Measurements from ENCODE around the gene RASD2. TPM values are rescaled to one million over a fixed set of nuclear protein-coding genes. Genes with fewer than 3 reads are reported as not detected.

Gene RASD2
- total RNA-seq, 1 experiment from 2014 or later, result 0.23 TPM

DNA sequence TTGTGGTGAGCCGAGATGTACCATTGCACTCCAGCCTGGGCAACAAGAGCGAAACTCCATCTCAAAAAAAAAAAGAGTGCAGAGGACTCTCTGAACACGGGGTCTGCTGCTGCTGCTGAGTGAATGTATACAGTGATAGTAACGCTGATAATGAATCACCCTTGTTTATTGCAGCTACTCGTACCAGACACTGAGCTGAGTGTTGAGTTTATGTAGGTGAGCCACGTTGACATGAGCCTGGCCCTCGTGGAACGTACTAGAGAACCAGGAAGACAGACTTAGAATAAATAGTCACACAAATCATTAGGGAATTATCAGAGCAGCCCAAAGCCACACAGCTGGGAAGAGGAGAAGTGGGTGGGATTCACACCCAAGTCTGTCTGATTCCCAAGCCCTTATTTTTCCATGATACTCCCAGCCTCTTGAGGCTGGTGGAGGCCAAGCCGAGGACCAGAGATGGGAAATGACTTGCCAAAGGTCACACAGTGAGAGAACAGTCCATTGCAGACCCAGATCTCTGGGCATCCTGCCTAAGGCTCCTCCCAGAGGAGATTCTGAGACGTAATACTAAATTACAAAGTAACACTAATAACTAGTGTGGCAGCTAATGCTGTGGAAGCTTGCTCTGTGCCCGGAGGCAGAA lies 41.7 kb downstream of the RASD2 start:
- DNase-seq (ENCODE audit: low read depth), result no peak

DNA sequence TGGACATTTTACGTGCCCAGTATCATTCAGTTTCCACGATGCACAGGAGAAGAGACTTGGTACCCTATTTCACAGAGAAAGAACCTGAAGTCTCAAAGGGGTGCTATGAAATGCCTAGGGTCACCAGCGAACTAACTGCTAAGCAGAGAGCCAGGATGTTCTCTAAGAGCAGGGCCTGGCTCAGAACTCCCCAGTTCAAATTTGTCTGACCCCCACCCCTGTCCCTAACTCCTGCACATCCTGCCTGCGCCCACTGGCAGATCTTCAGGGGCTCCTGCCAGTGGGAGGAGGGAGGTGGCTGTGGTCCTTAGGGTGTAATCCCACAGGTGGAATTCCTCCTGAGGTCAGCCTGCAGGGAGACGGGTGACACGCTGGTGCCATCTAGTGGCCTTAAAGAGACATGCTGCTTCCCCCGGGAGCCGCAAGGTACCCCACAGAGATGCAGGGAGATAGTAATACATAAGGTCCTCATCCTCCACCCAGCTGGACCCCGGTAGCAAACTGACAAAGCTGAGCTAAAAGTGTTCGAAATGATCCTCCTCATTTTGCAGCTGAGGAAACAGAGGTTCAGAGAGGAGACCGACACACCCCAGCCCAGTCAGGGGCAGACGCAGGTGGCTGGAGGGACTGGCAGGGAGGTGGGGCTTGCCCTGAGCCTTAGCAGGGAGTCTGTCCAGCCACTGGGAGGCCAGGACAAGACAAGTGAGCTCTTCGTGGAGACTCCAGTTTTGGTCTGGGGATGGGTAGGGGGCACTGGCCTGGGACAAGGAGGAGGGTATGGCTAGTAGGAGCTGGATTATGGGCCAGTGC lies 42.4 kb downstream of the RASD2 start:
- peak; percentile 43 for DNase-seq (ENCODE audit: low read depth)

DNA sequence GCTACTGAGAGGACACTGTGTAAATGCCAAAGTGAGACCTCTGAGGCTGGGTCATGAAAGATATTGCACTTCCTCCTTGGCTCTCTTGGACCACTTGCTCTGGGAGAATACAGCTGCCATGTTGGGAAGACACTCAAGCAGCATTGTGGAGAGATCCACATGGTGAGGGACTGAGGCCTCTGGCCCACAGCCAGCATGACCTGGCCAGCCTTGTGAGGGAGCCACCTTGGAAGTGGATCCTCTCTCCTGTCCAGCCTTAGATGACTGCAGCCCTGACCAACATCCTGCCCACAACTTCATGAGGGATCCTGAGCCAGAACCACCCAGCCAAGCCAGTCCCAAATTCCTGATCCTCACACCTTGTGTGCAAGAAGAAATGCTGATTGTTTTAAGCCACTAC lies 46.1 kb downstream of the RASD2 start:
- no peak for DNase-seq (ENCODE audit: low read depth)

DNA sequence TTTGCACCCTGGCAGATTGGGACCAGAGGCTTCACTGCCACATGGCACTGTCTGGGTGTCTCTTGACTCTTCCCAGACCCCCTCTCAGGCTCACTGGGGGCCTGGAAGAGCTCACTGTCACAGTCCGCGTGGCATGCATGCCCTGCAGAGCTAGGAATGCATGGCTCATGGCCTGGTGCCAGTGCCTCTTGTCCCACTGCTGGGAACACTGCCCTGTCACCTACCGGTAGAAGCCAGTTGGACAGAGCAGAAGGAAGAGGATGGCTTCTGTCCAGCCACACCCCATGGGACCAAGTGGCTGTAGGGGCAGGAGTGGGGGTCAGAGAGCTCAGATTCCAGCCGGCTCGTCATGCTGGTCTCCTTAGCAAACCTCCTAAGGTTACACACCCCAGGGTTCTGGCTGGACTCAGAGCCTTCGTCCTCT lies 46.8 kb downstream of the RASD2 start:
- DNase-seq (ENCODE audit: low read depth), result no peak

DNA sequence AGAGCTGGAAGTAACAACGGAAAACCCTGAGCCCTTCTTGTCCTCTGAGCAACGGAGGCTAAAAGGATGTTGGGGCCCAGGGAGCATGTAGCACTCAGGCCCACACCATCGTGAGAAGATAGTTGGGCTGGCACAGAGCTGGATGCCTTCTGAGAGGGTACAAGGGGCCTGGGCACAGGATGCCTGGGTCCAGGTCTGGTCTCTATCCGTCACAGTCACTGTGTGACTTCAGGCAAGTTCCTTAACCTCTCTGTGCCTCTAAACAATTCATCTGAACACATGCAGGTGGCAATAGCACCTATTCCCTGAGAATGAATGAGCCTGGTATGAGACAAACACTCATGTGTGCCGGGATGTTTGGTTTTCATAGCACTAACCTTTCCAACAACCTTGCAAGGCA lies 47.3 kb downstream of the RASD2 start:
- DNase-seq (ENCODE audit: low read depth), result no peak

DNA sequence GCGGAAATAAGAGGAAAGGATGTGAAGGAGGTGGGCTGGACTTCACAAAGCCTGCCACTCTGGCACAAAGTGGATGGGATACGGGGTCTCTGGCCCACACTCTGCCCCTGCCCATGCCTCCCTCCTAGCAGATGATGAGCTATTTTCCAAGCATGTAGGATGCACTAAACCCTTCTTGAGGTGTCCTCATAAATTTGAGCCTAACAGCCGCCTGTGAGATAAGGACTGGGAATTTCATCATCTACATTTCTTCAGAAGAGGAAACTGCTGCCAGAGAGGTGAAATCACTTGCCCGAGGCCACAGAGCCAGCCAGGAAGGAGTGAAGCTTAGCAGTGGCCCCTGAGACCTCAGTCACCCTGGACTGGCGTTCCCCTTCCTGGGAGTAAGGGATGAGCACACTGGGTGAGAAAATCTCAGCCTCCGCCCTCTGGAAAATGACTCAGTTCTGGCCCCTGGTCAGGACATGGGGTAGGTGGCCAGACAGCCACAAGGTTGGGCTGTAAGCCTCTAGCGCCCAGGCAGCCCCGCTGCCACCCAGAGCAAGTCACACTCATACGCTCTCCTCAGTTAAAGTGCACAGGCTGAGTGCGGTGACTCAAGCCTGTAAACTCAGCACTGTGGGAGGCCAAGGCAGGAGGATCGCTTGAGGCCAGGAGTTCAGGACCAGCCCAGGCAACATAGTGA lies 48.6 kb downstream of the RASD2 start:
- DNase-seq (ENCODE audit: low read depth), result peak; percentile 65

DNA sequence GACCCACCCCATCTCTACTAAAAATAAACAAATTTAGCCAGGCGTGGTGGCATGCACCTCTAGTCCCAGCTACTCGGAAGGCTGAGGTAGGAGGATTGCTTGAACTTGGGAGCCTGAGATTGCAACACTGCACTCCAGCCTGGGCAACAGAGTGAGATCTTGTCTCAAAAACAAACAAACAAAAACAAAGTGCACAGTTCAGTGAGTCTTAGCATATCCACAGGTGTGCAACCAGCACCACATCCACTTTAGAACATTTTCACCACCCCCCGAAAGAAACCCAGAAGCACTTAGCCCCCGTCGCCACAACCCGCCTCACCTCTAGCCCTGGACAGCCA lies 49.1 kb downstream of the RASD2 start:
- no peak for DNase-seq (ENCODE audit: low read depth)

DNA sequence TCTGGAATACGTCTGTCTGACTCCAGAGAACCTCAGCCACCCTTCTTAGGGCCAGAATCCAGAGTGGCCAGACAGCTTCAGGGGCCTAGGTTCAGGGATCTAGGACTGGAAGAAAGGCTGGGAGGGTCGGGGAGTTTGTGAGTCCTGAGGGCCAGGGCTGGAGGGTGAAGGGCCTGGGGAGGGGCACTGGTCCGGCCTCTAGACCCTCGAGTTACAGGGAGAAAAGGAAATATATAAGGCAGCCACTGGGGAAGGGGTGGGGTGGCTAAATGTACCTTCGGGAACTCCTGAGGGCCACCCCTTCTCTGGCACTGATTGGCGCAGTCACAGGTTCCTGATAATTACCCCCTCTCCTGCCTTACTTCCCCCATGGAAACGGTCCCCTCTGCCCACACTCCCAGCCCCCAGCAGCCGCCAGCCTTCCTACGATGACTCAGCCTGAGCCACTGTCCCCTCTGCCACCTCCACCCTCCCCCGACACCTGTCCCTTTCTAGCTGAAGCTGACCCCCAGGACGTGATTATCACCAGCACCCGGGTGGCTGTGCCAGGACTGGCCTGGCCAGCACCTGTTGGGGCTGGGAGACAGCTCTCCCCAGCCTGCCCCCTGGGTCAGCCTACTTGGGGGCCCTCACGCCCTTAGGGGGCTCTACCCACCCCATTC lies 50.1 kb downstream of the RASD2 start:
- DNase-seq (ENCODE audit: low read depth), result no peak

DNA sequence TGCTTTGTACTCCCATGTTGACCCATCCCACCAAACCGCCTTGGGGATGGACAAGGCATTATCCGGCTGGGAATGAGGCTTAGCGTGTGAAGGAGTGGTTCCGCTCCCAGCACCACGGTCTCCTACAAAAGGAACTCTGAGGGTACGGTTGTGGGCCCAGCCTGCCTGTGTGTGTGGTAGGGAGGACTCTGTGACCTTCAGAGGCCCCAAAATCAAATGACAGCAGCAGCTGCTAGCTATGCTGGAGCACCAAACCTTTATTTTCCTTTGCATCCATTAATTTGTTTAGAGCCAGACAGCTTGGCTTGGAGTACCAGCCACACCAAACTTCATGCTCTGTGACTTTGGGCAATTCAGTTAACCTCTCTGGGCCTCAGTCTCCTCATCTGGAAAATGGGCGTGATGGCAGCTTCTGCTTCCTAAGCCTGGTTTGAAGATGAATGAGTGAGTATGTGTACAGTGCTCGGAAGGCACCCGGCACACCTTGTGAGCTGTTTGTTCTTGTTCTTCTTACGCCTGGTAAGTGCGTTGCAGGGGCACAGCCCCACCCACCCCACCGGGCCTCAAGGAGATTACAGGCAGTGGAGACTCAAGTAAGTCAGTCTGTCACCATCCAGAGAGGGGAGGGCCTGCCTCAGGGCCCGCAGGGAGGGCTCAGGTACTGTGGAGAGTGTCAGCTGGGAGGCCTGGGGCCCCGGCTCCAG lies 51.2 kb downstream of the RASD2 start:
- DNase-seq (ENCODE audit: low read depth), result peak; percentile 19

DNA sequence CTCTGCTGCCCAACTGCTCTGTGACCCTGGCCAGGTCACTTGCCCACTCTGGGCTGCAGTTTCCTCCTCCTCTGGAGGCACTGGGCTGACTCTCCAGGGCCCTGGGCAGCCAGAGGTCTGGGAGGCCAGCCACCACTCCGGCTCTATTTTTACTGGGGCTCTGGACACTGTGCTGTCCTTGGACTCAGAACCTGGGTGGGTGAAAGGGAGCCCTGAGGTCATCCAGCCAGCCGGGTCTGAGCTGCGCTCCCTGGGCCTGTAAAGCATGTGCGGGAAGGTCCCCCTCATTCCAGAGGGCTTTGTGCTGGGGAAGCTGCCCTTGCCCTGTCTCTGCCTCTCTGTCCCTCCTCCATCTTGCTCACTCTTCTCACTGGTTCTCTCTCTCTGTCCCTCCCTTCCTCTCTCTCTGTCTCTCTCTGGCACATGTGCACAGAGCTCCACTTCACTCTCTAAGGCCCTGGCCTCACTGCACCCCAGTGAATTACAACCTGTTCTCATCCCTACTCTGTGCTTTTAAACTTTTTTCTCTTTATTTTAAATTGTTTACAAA lies 51.9 kb downstream of the RASD2 start:
- no peak for DNase-seq (ENCODE audit: low read depth)

DNA sequence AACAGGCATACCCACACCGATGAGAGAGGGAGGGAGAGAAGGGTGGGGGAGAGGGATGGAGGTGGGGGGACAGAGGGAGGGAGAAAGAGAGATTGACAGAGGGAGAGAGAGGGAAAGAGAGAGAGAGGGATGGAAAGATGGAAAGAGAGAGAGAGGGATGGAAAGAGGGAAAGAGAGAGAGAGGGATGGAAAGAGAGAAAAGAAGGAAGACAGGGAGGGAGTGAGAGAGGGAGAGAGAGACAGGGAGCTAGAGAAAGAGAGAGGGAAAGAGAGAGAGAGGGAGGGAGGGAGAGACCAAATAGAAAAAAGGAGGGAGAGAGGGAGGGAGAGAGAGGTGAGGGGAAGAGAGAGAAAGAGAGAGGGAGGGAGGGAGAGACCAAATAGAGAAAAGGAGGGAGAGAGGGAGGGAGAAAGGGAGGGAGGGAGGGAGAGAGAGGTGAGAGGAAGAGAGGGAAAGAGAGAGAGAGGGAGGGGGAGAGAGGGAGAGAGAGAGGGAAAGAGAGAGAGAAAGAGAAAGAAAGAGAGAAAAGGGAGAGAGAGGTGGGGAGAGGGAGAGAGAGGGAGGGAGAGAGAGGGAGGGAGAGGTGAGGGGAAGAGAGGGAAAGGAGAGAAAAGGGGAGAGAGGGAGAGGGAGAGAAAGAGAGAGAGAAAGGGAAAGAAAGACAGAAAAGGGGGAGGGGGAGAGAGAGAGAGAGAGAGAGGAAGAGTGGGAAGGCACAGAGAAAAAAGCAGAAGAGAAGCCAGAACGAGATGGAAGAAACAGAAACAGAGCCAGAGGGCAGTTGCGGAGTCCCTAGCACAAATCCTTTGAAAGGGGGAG lies 52.6 kb downstream of the RASD2 start:
- DNase-seq (ENCODE audit: low read depth), result no peak

DNA sequence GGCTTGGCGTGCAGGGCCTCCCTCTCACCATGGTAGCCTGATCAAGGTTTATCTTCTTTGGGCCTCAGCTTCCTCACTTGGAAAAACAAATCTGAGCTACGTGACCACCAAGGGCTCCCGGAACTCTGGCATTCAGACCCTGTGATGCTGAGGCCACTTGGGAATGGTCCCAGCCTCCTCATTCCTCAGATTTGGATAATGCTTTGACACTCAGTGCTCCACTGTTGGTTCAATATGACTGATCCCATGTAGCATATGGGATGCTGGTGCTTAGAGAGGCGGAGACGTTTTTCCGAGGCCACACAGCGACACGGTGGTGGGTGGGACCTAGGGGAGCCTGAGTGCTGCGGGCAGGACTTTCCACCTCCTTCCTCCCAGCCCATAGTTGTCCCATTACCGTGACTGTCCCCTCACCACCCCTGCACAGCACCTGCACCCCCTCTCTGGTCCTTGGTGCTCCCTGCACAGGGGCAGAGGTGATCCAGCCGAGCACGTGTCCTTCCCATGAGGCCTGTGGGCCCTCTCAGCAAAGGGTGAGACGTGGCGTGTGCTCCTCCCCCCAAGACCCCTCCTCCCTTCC lies 53.4 kb downstream of the RASD2 start:
- no peak for DNase-seq (ENCODE audit: low read depth)

DNA sequence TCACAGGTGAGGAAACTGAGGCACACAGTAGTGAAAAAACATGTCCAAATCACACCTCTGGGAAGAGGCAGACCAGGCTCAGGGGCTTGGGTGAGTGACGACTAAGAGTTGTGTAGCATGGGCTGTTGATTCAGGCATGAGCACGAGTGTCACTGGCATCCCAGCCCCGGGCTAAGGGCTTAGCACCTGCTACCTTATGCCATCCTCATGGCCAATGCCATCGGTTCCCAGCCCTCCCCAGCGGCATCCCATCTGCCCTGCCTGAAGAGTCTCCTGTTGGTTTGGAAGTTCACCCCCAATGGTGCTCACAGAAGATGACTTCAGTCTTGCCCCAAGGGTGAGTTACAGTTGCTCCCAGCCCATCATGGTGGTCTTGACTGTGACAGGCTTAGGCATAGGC lies 54.1 kb downstream of the RASD2 start:
- DNase-seq (ENCODE audit: low read depth), result no peak

DNA sequence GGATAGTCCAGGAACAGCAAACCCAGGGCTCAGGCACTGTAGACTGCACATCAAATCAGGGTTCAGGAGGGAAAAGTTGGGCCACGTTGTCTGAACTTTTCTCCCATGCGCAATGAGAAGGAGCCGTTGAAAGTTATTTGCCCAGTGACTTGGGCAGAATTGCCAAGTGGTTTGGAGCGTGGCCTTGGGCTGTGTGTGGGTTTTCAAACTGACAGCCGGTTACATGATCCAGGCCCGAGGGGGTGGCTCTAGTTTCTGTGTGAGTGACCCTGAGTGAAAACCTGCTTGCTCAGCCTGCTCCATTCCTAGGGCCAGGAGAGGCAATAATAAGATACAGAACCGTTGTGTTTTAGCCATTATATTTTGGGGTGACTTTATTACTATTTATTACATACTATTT lies 56.2 kb downstream of the RASD2 start:
- no peak for DNase-seq (ENCODE audit: low read depth)

DNA sequence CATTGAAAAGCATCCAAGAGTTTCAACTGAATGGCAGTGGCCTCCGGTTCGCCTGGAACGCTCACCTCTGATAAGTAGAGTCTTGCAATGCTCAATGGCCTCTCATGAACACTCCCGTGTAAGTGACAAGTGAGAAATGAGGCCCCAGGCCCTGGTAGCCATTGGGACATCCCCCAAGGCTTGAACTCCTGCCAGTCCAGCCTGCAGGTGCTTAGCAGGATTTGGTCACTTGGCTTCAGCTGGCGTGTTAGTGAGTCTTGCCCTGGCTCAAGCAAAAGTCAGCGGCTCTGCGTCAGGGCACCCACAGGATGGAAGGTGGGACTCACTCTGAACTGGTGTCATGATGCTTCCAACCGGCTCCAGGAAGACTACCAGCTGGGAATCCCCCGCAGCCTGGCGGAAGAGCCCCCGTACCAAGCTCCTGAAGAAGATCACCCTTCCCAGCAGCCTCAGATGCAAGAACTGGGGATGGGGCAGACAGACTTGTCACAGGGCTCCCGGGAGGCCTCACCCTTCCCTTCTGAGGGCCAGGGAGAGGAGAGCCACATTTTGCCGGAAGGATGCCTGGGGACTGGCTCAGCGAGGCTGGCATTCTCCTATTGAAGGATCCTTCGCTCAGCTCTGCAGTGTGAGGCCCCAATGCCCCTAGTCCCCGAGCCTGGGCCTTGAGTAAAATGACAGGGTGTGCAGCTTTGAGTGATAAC lies 57.2 kb downstream of the RASD2 start:
- DNase-seq (ENCODE audit: low read depth), result no peak

DNA sequence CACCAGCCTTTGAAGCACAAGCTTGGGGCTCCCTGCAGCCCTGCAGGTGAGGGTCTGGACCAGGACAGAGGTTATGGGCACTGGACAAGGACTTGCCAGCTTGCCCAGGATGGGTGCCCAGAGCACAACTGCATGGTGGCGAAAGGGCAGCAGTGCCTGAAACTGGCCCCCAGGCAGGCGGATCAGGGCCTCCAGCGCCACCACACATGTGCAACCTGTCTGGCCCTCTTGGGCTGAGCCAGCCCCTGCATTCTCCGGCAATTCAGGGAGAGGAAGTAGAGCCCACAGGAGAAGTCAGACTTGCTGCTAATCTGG lies 57.7 kb downstream of the RASD2 start:
- no peak for DNase-seq (ENCODE audit: low read depth)

DNA sequence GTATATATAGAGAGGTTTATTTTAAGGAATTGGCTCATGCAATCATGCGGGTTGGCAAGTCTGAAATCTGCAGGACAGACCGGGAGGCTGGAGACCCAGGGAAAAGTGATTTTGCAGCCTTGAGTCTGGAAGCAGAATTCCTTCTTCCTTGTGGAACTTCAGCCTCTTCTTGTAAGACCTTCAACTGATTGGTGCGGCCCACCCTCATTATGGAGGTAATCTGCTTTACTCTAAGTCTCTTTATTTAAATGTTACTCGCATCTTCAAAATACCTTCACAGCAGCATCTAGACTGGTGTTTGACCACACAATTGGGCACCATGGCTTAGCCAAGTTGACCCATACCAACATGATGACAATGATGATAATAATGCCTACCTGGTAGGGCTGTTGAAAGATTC lies 58.7 kb downstream of the RASD2 start:
- no peak for DNase-seq (ENCODE audit: low read depth)

DNA sequence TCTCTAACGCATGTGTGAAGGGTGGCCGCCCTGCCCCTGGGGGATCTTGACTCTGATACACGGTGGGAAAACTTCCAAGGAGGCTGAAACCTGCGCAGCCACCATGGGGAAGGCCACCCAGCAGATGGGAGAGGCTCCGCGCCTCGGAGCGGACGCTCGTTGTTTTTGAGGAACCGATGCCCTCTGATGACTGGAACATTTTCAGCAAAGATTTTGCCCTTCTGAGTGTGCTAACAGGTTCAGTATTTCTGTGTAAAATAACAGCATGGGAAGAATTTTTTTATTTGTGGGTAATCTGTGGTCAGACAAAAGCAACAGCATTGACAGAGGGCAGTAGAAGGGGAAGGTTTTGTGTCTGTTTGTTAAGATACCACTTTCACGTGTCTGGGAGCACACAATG lies 59.8 kb downstream of the RASD2 start:
- DNase-seq (ENCODE audit: low read depth), result no peak

DNA sequence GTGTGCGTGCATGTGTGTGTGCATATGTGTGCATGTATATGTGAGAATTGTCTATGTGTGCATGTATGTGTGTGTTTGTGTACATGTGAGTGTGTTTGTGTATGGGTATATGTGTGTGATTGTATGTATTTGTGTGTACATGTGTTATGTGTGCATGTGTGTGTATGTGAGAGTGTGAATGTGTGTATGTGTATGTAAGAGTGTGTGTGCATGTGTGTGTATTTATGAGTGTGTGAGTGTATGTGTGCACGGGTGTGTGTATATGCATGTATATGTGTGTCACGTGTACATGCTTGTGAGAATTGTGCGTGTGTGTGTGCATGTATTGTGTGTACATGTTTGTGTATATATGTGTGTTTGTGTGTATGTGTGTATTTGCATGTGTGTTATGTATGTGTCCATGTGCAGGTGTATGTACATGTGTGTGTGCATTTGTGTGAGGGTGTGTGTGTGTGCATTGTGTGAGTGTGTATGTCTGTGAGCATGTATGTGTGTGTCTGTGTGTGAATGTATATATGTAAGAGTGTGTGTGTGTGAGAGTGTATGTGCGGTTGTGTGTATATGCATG lies 60.5 kb downstream of the RASD2 start:
- no peak for DNase-seq (ENCODE audit: low read depth)
